Activated CD8-positive, alpha-beta memory T cell treated with anti-CD3 and anti-CD28 coated beads, Interleukin-2, amount 50 U/mL, for 4 hours (primary cell): ENCODE measurements around the gene EIF3K.
A peak's percentile ranks its signal among the peaks of the same experiment; 100 is the strongest.
"Not testable (repeated sequence)": the region's sequence is repeated elsewhere in the genome, so short reads cannot be mapped to it uniquely, and the experiment has no call there.

Experiments
- DNase-seq: peaks from one replicate; pipeline ENCODE4 v3.0.0-alpha.2; 2020

Gene EIF3K

DNA sequence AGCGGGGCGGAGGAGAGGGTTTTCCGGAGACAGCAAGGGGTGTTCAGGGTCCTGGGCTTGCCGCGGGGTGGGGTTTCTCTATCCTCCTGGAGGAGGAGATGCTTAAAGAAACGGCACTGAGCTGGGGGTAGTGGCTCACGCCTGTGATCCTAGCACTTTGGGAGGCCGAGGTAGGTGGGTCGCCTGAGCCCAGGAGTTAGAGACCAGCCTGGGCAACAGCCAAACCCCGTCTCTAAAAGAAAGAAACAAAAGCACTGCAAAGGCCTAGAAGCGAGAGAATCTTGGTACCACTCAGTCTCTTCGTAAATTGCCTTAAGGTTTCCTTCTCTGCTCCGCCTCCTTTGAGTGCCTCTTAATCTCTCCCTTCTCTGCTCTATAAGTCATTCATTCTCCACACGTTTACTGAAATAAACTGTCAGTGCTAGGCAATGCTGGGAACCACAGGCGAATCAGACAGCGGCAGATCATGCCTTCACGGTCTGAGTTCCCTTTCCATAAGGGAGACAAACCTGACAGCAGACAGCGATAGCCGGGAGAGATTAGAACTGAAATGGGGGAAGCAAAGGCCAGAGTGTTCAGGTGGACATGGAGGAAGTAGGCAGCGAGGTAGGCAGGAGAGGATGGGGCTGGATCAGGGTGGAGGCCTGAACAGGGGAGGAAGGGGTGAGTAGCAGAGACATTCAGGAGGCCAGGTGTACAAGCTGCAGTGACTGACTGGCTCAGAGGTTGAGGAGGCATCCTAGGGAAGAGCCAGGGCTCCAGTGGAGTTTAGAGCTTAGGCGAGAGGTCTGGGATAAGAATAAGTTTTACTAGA, 580 bp downstream of the EIF3K start:
- DNase-seq, result no peak

DNA sequence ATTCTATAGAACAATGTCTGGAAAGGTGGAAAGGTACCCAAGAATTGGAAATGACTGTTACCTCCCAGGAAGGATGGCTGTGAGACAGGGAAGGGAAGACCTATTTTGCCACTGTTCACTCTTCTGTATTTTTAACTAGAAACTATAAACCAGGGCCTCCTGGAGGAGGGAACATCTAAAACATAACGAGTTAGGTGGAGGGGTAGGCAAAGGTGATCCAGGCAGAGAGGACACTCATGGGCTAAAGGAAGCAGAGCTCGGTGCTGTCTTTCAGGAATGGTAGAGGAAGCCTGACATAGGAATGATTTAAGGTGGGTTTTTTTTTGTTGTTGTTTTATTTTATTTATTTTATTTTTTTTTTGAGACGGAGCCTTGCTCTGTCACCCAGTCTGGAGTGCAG, 5.8 kb downstream of the EIF3K start:
- DNase-seq, result no peak

DNA sequence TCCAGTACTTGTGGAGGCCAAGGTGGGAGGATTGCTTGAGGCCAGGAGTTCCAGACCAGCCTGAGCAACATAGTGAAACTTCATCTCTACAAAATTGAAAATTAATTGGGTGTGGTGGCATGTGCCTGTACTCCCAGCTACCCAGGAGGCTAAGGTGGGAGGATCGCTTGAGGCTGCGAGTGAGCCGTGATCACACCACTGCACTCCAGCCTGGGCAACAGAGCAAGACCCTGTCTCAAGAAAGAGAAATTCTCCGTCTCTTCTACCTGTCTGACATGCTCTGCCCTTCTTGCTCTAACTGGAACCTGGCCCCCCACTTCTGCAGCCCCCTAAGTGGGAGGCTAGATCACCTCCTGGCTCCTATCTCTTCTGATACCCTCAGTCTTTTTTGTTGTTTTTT, 7.4 kb downstream of the EIF3K start:
- no peak for DNase-seq

DNA sequence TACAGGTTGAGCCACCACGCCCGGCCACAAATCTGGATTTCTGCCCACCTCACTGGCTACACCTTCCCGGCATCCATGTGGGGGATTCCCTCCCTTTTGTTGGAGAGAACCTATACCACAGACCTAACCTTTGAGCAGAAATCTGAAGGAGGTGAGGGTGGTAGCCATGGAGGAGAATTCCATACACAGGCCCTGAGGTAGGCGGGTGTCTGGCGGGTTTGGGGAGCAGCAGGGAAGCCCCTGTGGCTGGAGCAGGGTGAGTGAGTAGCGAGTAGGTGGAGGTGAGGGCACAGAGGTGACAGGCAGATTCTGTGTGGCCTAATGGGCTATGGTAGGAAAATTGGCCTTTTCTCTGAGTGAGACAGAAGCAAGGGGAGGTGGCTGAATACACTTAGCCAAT, 10.6 kb downstream of the EIF3K start:
- no peak for DNase-seq

DNA sequence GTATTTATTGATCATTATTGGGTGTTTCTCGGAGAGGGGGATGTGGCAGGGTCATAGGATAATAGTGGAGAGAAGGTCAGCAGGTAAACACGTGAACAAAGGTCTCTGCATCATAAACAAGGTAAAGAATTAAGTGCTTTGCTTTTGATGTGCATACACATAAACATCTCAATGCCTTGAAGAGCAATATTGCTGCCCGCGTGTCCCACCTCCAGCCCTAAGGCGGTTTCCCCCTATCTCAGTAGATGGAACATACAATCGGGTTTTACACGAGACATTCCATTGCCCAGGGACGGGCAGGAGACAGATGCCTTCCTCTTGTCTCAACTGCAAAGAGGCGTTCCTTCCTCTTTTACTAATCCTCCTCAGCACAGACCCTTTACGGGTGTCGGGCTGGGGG, 12.3 kb downstream of the EIF3K start:
- not testable (repeated sequence) for DNase-seq

DNA sequence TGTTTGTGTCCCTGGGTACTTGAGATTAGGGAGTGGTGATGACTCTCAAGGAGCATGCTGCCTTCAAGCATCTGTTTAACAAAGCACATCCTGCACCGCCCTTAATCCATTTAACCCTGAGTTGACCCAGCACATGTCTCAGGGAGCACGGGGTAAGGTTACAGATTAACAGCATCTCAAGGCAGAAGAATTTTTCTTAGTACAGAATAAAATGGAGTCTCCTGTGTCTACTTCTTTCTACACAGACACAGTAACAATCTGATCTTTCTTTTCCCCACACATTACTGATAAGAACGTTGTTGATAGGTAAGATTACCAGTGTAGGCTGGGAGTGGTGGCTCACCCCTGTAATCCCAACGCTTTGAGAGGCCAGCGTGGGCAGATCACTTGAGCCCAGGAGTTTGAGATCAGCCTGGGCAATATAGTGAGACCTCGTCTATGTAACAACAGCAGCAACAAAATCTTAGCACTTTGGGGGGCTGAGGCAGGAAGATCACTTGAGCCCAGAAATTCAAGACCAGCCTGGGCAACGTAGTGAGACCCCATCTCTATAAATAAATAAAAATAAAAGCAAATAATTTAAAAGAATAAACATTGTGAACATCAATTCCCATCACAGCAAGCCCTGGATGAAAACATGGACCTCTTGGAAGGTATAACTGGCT, 13.0 kb downstream of the EIF3K start:
- not testable (repeated sequence) for DNase-seq

DNA sequence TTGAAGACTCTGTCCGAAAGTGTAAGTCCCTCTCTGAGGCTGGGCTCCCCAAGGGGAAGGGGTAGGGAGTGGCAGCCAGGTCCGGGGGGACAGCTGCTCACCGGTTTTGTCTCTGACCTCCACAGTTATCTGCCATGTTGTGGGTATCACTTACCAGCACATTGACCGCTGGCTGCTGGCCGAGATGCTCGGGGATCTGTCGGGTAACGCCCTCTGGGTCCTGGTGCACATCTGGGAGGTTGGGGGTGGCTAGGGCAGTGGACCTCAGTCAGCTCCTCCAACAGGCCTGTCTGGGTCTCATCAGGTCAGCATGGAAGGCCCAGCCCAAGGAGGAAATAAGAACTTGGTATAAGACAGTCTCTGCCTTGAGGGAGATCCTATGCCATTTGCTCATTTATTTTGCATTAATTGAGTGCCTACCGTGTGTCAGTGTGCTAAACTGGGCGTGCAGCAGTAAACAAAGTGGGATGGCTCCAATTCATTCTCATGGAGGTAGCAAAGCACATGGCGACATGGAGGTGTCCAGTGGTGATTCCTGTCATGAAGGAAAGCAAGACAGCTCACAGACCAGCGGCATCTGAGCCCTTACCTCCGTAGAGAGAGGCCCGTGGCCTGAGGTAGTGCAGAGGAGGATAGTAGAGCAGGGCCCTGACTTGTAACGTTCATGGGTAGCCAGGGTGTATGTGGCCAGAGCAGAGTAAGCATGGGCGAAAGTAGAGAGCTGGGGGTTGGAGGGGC, 13.7 kb downstream of the EIF3K start:
- DNase-seq, result no peak

DNA sequence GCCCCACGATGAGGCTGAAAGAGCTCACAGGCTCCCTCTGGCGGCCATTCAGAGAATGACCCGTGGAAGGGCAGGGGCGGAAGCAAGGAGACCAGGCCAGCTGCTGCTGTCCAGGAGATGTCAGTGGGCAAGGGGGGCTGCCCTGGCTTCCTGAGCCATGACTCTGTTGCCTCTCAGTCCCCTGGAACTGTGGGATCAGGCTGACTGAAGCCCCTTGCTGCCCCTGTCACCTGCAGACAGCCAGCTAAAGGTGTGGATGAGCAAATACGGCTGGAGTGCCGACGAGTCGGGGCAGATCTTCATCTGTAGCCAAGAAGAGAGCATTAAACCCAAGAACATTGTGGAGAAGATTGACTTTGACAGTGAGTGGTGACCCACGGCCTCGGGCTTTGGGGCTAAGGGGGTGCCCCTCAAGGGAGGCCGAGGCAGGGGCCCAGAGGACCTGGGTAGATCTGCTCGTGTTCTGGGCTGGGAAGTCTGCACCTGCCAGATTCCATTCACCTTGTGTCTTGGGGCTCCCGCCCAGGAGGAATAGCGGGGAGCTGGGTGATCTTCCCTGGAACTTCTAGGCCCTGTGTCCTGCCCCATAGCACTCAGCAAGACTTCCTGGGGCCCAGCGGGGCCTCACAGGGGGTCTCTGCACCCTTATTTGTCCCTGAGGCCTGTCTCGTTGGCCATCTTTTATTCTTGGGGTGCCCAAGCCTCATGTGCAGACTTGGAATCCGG, 15.9 kb downstream of the EIF3K start:
- DNase-seq, result peak; percentile 73

DNA sequence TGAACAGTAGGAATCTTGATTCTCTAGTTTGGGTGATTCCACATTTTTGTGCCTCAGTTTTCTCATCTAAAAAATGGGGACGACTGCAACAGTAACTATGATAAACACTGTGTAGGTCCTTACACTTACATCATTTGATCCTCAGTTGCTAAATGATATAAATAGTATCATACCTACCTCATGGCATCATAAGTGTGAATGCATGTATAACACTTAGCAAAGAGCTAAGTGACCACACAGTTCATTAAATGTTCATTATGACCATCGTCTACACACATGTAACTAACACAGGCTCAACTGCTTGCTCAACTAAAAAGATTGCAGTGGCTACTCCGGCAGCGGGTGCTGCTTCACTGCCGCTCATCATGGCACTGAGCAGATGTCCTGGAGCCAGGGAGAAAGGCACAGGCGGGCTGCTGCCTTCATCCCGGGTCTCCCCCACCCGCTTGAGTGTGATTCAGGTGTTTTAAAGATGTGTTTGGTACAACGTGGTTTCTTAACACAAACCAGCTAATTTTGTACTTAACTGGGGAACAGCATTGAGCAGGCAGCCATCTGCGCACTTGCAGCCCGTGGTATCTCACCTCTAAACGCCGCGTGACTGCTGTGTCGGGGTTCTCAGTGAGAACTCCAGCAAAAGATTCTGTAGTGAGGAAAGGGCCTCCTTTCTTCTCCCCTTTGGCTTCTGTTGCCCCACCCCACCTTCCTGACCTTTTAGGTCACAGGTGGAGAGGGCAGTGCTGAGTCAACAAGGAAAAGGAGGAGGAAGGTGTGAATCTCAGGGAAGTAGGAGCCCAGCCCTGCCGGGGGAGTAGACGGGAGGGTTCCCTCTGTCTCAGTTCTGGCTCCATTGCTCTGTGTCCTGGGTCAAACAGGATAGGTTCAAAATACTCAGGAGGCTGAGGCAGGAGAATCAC, 16.8 kb downstream of the EIF3K start:
- DNase-seq, result no peak

DNA sequence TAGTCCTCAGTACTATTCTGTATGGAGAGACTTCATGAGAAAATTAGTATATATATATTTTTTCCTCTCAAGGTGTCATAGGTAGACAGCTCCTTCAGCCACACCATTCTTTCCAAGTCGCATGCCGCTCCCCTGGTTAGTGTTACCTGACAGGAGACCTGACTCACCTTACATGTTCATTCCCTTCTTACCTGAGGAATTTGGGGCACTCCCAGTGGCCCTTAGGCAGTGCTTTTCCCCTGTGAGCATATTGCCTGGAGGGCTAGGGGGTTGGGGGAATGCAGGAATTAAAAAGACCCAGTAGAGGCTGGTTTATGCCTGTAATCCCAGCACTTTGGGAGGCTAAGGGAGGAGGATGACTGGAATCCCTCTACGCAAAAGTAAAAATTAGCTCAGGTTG, 19.5 kb downstream of the EIF3K start:
- DNase-seq, result no peak

DNA sequence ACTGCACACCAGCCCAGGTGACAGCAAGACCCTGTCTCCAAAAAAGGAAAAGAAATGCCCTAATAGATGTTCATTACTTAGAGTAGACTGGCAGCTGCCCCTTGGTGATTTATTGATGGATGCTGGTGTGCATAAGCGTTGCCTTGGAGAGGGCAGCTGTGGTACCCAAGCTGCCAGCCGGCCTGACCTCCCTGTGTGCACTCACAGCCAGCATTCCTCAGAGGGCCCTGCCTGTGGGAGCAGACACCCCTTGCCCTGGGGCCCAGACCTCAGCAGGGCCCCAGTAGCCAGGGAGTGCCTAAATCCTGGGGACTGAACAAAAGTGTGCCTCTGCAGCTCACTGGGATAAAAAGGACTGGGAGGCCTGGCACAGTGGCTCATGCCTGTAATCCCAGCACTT, 20.7 kb downstream of the EIF3K start:
- no peak for DNase-seq

DNA sequence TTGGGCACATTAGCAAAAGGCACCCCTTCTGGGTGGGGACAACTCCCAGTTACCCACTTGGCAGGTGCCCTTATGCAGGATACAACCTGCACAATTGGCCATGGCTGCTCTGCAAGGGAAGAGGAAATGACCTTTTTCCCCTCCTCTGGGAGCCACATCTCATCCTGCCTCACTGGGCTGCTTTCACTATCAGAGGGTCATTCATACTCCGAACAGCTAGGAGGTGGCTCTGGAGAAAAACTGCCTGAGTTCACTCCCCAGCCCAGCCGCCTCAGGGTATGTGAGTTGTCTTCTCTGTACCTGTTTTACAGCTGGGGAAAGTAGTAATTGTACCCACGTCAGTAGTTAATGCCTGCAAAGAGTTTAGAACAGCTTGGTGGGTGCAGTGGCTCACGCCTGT, 21.4 kb downstream of the EIF3K start:
- DNase-seq, result no peak

DNA sequence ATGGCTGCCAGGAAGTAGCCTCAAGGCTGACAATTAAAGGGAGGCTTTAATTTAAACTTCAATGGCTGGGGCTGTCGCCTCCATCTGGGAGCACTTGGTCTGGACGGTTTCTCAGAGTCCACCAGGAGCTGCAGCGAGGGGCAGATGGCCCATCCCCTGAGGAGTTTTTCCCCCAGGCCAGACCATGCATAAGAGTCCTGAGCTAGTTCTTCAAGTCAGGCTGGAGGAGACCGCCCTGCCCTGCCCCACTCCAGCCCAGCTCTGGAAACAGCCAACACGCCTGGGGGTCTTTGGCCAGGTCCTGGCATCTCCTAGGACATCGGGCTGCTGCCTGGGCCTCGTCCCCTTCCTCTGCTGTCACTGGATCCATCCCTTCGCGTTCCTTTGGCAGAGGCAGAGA, 23.2 kb downstream of the EIF3K start:
- DNase-seq, result no peak

DNA sequence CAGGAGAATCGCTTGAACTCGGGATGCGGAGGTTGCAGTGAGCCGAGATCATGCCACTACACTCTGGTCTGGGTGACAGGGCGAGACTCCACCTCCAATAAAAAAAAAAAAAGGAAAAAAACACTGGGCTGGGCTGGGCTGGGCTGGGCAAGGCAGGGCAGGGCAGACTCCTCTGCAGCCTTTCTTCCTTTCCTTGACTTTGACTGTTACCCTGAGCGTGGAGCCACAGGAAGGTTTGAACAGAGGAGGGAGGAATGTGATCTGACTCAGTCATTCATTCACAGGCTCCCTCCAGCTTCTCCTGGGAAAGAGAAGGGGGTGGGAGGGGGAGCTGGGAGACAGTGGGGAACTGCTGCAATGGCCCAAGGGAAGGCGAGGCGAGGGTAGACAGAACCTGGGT, 25.7 kb downstream of the EIF3K start:
- no peak for DNase-seq

DNA sequence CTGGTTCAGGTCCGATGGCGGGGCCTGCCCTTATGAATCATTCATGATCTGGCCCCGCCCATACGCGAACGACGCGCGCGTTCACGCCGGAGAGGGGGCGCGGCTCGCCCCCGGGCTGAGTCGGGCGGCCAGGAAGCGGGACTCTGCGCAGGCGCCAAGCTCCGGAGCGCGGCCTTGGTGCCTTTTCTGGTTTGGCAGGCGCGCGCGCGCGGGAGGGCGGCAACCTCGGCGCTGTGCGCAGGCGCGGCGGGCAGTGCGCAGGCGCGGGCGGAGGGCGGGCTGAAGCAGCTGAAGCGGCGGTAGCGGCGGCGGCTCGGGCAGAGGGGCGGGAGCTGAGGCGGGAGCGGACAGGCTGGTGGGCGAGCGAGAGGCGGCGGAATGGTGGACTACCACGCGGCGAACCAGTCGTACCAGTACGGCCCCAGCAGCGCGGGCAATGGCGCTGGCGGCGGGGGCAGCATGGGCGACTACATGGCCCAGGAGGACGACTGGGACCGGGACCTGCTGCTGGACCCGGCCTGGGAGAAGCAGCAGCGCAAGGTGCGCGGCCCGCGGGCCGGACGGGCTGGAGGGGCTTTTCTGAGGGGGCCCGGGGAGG, 28.5 kb downstream of the EIF3K start, which contains the start of gene ACTN4:
ACTN4 (plus strand) TSS at position 282 of the 598 bp plus-strand sequence; CDS start at position 379, 97 bp downstream.
- peak; percentile 100 for DNase-seq

DNA sequence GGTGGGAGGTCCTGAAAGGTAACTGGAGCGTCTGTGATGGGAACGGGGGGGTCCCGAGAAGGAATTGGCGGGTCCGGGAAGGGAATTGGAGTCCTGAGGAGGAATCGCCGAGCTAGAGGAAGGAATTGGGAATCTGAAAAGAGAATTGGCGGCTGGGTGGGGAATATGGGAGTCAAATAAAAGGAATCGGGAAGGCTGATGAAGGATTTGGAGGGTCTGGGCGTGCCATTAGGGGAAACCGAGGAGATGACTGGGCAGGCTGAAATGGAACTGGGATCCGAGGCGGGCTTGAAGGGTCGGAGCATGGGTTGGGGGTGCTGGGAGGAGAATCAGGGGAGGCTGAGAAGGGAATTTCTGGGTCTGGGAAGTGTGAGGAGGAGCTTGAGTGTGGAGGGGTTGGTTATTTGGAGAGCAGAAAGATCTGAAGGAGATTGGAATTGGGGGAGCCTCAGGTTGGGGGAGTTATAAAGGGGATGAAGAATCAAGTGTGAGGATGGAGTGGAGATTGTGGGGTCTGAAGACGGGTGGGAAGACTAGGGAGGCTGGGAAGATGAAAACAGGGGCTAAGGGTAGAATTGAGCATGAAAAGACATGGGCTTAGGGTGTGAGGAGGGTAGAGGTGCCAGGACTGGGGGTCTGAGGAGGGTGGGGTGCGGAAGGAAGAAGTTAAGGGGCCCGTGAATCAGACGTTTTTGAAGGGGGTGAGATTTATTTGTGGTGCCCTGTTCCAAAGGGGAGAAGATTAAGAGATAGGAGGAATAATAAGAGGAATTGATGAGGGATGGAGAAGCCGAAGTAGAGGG, 29.2 kb downstream of the EIF3K start:
- DNase-seq, result no peak

DNA sequence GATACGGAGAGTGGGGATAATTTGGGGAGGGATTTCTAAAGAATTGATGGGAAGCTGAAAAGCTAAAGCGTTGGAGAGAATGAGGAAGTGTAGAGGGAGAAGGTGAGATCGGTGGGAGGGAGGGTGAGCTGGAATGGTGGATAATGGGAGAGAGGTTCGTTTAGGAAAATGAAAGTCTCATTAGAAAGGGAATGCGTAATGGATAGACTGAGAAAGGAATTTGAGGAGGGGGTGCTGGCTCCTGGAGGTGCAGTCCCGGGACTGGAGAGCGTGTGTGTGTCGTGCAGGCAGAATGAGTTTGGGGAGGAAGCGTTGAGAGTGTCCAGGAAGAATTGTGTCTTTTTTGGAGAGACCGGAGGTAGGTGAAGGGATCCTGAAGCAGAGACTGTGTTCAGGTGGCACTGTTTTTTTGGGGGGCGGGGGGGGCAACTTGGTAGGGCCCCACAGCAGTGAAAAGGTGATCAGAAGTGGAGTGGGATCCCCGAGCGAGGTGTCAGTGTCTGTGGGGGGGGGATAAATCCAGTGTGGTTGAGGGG, 29.8 kb downstream of the EIF3K start:
- DNase-seq, result no peak

DNA sequence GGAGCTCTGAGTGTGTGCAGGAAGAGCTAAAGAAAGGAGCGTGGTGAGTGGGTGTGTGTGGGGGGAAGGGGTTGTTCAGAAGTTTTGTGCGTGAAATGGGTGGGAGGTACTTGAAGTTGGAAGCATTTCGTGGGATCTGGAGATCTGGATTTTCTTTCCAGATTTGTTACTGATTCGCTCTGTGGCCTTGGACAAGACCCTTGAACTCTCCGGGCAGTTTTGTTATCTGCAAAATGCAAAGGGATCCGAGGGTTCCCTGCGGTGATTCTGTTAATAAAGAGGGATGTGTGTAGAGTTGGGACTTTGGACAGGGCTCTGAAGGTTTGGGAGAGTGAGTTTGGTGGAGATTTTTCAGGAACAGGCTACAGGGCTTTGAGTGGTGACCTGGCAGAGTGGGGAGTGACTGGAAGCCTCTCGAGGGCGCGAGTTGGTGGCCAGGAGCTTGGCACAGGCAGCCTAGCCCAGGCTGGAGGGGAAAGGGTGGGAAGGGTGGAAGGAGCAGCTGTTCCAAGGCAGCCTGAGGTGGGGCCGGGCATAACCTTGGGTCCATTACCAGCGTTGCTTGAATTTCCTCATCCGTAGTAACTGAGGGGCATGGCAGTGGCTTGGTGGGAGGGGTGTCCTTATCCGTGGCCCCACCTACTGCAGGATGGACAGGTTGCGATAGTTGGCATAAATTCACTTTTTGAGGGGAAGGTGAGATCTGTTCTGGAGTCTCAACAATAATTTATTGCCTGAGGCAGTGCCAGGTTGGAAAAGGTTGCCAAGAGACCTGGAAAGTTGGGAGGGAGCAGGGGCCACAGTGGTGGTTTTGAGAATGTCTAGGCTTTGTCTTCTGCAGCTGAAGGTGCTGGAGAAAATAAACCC, 30.6 kb downstream of the EIF3K start:
- DNase-seq, result no peak

DNA sequence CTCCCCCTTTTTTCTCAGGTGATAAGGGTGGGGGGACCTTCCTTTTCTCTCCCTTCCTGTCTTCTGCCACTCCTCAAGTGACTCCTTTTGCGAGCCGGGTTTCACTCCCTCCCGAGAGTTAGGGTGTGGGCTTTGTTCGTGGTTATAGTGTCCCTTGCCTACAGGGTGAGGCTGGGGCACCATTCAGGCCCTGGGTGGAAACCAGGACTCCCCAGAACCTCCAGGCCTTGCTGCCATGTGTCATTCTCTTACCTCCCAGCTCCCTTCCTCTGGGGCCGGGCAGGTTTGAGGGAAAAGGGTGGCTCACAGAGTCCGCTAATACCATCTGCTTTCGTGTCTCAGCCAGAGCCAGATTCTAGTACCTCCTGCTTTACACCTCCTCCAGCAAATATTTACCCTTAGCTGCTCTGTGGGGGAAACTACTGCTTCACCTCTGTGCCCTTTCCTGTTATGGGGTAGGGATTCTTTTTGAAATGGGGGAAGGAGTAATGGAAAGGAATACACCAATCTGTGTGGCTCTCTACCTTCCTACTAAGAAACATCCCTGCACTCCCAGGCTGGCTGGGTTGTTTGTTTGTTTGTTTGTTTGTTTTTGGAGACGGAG, 31.3 kb downstream of the EIF3K start:
- DNase-seq, result no peak
